Islet precursor cell (in vitro differentiated cells): ENCODE results near the gene ENTPD2.
"Not testable (repeated sequence)": the region's sequence is repeated elsewhere in the genome, so short reads cannot be mapped to it uniquely, and the experiment has no call there.

ENCODE experiments used
- DNase-seq: peaks from one replicate; pipeline ENCODE4 v3.0.0-alpha.2; 2018

The ENTPD2 gene

GRCh38 chr9:137063311-137064026, 9.6 kb upstream of the ENTPD2 start:
- no peak for DNase-seq

- DNase-seq = not testable (repeated sequence)
Measured at GRCh38 chr9:137062798-137063197, 8.9 kb upstream of the ENTPD2 start.

- no peak for DNase-seq
Measured at GRCh38 chr9:137062384-137062783, 8.5 kb upstream of the ENTPD2 start.

DNA sequence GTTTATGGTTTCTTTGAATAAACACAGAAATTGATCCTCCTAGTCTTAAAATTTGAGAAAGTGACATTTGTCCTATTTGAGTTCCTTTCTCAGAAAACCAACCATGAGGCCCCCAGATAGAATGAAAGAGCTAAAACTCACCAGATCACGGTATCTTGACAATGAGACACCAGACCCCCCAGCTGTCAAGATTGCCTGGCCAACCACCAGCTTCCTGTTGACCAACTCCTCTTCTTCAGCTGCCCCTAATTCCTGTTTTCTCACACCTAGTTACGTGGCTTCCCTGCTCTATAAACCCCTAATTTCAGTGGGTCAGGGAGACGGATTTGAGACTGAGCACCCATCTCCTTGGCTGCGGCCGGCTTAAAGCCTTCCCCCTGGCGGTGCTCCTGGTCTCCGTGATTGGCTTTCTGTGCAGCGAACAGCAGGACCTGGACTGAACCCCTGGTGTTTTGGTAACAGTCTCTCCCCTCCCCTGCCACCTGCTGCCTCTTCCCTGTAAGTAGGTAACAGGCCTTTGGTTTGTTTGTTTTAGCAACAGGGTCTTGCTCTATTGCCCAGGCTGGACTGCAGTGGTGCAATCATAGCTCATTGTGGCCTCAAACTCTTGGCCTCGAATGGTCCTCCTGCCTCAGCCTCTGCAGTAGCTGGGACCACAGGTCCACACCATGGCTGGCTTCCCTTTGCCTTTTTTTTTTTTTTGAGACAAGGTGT, 4.8 kb upstream of the ENTPD2 start:
- no peak for DNase-seq

GRCh38 chr9:137057545-137057944, 3.7 kb upstream of the ENTPD2 start:
- no peak for DNase-seq

DNA sequence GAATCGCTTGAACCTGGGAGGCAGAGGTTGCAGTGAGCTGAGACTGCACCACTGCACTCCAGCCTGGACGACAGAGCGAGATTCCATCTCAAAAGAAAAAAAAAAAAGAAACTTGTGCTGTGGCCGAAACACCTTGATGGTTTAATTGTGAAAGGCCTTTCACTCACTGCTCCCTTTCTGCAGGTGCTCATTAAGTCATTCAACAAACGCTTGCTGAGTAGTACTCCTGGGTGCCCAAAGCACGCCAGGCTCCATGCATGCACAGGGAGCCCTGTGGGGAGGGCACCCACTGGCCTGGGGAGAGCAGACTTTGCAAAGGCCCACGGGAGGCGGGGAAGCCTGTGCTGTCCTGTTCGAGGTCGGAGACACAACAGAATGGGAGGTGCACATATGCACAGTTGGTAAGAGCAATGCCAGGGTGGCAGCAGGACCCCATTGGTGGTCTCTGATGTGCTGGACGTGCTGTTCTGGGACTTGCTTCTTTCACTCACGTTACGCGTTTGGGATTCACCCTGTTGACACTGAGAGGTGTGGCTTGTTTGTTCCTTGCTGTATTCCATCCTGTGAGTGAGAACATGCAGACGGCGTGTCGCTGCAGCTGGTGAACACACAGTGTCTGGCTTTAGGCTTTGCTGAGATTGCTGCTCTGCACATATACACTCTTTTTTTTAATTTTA, 3.0 kb upstream of the ENTPD2 start:
- DNase-seq = no peak

GRCh38 chr9:137055385-137056364, 1.8 kb upstream of the ENTPD2 start:
- DNase-seq = no peak

GRCh38 chr9:137054932-137055384, 1.1 kb upstream of the ENTPD2 start:
- DNase-seq = no peak

GRCh38 chr9:137052998-137053943, 590 bp downstream of the ENTPD2 start:
- DNase-seq = no peak

DNA sequence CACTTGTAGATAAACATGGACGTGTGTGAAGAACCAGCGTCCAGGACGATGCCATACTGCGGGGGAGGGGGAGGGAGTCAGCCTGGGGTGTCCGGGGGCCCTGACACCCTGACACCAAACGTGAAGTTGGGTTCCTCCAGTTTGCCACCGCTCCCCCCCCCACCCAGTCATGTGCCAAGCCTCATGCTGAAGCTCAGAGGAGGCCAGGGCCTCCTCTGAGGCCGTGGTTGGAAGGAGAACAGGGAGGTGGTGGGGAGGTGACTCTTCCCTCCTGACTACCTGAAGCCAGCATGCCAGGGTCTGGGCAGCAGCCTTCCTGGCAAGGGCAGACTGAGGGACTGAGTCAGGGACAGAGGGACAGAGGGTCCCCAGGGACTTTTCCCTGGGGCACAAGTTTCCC, 1.6 kb downstream of the ENTPD2 start:
- DNase-seq = no peak

- DNase-seq = no peak
Measured at GRCh38 chr9:137051145-137051724, 2.6 kb downstream of the ENTPD2 start.

- DNase-seq = no peak
Measured at GRCh38 chr9:137050570-137050969, 3.3 kb downstream of the ENTPD2 start.

GRCh38 chr9:137049544-137050449, 4.1 kb downstream of the ENTPD2 start:
- DNase-seq = peak; percentile 80

- peak; percentile 72 for DNase-seq
Measured at GRCh38 chr9:137048655-137049543, 5.0 kb downstream of the ENTPD2 start.

GRCh38 chr9:137046088-137046787, 7.6 kb downstream of the ENTPD2 start, which contains the start of gene NPDC1:
Gene NPDC1 (minus strand): TSS chr9:137046177. CDS start chr9:137045989, 188 bp downstream.
- peak; percentile 94 for DNase-seq

DNA sequence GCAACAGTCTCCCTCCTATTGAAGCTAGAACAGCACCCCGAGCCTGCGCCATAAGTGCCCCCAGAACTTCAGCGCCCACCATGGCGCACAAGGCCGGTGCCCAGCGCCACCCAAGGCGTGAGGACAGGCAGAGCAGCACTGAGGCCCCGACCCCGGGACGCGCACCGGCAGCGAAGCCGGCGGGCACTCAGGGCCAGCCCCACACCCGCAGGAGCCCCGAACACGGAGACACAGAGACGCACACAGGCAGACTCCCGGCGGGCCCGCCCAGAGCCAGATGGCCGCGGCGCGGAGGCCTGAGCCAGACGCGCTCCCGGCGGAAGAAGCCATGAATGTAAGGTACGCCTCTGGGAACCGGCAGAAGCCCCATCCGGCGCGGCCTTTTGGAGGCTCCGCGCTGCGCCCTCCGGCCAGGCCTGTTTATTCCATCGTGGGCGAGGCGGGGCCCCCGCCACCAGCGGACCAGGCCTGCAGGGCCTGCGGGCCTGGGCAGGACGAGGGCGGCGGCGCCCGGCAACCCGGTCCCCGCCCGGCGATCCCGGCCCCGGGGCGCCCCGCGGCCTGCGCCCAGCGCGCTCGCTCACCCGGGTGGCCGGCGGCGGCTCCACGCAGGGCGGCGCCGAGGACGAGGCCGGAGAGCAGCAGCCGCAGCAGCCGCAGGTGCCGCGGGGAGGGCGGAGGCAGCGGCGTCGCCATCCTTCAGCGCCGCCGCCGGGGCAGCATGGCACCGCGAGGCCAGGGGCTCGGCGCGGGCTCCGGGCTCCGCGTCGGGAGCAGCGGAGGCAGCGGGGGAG, 8.4 kb downstream of the ENTPD2 start:
- peak; percentile 71 for DNase-seq
